Endometrium (tissue), 2 donors: ENCODE results near the gene PRKAG2.

Source experiments
- FAIRE-seq: peaks from 2 replicates; lab custom pipeline; 2012; peaks lifted over from hg19 to GRCh38; lab: Jason Lieb, UNC
- donor health status: control.
- donor health status: control.

PRKAG2 gene

DNA sequence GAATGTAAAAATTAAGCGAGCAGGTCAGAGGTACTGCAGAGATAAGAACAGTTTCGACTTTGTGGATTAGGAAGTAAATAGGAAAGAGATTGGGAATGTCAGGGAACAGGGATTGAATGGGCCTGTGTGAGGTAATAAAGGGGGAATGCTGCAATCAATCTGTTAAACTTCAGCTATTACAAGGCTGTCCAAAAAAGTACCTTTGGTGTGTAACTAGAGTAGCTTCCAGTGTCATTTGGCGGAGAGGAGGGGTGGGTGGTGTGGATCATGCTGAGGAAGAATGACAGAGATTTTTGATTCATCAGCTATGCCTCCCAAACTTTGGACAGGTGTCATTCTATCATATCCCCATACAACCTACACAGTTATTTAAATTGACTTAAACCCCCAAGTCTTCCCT is 229.0 kb downstream of the PRKAG2 start:
- no peak for FAIRE-seq

DNA sequence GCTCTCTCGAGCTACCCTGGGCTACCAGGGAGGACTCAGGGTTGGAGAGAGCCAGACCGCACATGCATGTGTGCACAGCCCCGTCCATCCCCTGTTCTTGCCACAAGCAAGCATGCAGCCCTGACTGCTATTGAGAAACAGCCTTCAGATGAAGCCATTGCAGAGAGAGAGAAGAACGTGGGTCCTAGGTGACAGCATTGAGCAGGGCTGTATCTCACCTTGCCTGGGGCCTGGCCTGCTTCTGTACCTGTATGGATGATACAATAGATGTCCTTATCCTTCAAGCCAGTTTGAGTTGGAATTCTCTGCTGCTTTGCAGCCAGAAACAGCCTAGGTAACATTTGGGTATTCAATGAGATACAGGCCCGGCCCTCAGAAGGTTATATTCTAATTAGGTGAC is 229.9 kb downstream of the PRKAG2 start:
- no peak for FAIRE-seq

DNA sequence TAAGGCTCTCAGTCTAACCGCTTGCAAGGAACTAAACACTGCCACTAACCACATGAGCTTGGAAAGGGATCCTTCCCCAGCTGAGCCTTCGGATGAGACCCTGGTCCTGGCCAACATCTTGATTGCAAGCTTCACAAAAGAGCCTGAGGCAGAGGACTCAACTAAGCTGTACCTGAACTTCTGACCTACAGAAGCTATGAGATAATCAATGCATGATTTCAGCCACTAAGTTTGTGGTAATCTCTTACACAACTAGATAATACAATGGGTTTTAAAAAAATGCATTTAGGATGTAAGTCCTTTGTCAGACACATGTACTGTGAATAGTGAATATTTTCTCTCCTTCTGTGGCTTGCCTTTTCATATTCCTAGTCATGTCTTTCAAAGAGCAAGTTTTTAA is 231.6 kb downstream of the PRKAG2 start:
- FAIRE-seq, result no peak

DNA sequence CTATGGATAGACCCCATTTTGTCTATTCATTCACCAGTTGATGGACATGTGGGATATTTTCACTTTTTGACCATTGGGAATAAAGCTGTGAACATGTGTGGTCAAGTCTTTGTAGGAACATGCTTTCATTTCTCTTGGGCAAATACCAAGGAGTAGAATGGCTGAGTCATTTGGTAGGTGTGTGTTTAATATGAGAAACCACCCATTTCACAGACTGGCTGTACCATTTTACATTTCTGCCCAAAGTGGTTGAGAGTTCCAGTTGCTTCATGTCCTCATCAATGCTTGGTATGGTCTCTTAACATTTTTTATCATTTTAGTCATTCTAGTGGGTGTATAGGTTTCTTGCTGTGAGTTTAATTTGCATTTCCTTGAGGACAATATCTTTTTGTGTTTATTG is 232.4 kb downstream of the PRKAG2 start:
- FAIRE-seq, result no peak

DNA sequence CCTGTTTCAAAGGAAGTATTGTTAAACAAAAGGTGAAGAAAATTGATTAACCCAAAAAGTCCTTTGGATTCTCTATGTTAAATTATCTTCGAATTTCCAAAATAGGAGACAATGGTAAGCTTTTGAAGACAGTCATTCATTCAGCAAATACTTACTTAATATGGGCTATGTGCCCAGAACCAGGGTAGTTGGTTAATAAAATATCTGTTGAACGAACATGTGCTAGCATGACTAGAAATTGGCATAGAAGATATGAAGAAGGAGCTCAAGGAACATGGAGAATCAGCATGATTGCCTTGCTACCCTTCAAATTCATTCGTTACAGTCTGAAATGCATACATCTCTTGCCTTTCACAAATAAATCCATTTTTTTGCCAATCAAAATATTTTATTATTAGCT is 234.2 kb downstream of the PRKAG2 start:
- FAIRE-seq, result no peak

DNA sequence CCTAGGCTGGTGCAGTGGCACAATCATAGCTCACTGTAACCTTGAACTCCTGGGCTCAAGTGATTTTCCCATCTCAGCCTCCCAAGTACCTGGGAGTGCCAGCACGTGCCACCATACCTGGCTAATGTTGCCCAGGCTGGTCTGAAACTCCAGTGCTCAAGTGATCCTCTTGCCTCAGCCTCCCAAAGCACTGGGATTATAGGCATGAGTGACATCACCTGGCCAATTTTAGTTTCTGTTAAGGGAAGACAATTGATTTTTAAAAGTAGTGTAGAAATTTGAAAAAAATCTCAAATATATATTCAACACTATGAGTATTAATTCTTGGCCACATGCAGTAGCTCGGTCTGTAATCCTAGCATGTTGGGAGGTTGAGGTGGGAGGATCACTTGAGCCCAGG is 235.3 kb downstream of the PRKAG2 start:
- no peak for FAIRE-seq

DNA sequence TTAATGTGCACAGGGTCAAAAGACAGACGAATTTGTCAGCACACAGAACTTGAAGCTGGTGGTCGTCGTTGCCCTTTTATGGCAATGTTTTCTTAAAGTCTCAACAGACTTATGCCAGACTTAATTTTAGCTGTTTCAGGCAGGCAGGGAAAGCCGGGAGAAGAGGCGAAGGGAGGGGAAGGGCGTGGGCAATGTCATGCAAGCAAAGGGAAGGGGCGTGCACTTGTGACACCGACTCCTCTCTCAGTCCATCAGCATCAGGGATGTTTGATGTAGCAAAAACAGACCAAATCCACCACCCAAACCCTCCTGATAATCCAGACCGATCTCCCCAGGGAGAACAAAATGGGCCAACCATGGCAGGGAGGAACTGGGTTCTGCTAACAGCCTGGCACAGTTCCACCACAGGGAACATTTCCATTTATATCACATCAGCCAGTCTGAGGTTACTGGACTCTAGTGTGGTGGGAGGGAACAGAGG is 239.1 kb downstream of the PRKAG2 start:
- FAIRE-seq, result no peak

DNA sequence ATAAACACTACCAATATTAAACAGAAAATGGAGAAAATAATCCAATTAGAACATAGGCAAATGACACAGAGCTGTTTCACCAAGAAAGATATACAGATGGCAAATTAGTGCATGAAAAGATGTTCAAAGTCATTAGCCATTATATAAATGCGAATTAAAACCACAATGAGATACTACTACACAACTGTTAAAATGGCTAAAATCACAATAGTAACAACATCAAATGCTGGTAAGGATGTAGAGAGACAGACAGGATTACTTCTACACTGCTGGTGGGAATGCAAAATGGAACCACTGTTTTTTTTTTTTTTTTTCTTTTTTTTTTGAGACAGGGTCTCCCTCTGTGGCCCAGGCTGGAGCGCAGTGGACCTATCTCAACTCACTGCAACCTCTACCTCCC is 242.3 kb downstream of the PRKAG2 start:
- FAIRE-seq, result no peak

DNA sequence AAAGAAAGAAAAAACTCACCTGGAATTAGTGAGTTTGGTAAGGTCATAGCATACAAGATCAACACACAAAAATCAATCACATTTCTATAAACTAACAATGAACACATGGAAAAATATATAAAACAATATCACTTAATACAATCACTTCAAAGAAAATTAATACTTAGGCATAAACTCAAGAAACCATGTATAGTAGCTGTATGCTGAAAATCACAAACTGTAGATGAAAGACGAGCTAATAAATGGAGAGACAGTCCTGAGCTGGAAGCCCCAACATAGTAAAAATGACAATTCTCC is 243.5 kb downstream of the PRKAG2 start:
- FAIRE-seq, result no peak

DNA sequence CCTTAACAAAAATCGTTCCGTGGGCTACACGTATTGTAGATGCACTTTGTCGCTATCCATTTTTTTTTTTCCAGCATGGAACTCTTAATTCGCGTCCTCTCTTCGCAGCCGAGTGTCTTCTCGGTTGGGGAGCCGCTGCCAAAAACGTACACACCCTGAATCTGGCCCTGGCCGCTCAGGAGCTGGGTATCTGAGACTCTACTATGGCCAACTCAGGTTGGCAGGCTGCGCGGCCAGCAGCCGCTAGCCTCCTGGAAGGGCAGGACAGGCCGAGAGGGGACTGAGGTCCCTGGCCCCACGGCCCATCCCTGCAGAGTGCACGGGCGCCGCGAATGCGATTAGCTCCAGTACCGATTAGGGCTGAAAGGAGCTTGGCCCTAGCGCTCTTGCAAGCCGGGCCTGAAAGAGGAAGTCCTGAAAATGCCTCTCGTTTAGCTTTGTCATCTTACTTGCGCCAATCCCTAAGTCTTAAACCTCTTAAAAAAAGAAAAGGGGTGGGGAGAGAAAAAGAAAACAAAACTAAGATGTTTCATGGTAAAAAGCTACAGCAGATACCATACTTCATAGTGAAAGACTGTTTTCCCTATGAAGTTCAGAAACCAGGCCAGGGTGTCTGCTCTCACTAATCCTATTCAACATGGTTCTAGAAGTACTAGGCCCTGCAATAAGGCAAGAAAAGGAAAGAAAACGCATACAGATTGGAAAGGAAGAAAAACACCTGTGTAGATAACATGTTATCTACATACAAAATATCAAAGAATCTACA is 244.0 kb downstream of the PRKAG2 start:
- no peak for FAIRE-seq

DNA sequence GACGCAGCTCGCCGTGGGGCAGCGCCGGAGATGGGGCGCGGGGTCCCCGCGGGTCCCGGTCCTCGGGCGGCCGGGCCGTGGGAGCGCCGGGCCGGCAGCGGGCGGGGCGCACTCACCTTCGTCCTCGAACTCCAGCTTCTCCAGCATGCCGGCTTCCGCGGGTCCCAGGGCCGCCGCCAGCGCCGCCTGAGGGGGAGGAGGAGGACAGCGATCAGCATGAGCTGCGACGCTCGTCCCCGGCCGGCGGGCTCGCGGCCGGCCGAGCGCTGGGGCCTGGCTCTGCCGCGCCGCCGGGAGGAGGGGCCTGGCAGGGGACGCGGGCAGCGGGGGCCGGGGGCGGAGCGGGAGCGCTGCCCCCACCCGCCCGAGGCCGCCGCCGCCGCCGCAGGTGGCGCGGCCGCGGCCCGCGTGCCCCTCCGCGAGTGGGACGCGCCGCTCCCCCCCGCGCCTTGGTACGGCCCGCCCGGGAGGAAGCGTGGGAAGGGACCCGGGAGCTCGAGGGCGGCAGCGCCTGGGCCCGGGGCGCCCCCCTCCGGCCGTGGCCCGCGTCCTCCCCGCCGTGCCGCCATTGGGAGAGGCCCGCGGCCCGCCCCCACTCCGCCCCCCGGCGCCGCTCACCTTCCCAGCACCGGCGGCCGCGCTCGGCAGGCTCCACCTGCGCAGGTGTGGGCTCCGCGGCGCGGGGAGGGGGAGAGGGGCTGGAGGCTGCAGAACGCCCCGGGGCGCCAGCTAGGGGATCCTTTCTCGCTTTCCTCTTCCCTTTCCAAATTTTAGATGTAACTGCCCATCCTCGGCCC is 244.8 kb downstream of the PRKAG2 start:
- FAIRE-seq, result no peak

DNA sequence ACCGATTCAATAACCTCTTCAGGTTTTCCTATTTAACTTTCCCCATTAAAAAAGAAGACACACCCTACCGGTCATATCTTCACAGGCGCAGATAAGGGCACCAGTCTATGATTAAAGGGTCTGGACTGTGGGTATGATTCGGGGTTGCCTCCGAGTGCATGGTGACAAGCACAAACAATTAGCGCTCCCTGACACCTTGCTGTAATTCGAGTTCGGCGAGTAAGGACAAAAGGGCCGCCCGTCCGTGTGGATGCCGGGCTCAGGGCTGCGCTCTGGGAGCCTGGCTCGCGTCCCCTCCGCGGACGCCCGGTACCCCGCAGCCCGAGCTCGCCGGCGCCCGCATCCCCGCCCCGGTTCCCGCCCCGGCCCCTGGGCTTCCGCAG is 245.4 kb downstream of the PRKAG2 start:
- no peak for FAIRE-seq

DNA sequence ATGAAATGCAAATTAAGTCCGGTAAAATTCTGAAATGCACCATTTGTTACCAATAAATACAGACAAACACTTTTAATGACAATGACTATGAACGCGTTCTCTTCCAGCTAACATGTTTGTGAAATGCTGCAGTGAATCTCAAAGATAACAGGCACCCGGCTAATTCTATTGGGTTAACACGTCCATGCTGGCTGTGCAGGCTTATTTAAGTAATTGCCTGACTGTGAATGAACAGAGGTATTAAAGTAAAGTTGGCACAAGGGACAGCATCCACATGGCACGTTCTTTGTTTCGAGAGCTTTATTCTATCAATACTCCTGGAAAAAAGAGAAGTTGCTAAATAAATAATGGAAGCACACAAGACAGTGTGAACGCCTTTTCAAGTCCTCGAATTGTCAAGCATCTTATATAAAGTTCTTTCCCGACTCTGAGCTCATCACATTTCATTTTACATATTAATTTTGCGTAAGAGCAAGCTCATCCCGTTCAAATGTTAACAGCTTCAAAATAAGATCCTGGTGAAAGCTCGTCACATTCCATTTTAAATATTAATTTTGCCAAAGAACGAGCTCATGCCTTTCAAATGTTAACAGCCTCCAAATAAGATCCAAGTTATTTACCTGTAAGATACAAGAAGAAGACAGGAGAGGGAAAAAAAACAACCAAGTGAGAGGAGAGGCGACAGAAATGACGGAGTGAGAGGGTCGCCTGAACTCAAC is 245.9 kb downstream of the PRKAG2 start:
- FAIRE-seq, result no peak

DNA sequence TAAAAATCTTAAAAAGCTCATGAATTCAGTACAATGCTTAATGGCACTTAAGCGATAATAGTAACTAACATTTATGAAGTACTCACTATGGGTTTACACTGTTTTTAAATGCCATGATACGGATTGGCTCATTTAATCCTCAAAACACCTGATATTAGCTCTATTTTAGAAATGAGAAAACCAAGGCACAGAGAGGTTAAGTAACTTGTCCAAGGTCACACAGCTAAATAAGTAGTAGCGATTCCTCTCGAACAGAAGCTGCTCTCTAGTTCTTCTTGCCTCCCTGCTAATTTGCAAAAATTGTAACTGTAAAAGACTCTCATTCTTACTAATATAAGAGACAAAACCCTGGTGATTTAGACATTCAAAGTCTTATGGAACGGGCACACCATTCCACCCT is 246.6 kb downstream of the PRKAG2 start:
- no peak for FAIRE-seq

DNA sequence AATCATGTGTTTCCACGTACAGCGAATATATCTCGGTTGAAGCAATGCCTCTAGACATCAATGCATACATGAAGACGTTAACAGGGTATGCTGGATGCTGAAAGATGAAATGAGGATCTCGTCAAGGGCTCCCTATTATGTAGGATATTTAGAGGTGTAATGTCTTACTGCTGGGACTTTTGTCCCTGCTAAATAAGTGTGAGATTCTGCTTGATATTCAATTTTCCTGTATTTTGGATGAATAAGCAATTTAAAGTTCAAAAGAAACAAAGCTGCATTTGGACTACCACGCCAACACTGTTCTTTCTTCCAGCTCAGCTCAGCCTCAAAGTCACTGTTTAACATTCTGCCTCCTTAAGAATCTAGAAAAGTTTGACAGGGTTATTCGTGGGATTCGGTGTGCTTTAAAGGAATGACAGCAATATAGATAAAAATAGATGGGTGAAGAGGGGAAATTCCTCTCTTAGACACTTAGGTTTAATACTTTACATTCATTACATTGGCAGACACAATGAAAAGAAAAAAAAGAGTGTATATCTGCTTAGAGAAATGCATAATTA is 247.1 kb downstream of the PRKAG2 start:
- no peak for FAIRE-seq

DNA sequence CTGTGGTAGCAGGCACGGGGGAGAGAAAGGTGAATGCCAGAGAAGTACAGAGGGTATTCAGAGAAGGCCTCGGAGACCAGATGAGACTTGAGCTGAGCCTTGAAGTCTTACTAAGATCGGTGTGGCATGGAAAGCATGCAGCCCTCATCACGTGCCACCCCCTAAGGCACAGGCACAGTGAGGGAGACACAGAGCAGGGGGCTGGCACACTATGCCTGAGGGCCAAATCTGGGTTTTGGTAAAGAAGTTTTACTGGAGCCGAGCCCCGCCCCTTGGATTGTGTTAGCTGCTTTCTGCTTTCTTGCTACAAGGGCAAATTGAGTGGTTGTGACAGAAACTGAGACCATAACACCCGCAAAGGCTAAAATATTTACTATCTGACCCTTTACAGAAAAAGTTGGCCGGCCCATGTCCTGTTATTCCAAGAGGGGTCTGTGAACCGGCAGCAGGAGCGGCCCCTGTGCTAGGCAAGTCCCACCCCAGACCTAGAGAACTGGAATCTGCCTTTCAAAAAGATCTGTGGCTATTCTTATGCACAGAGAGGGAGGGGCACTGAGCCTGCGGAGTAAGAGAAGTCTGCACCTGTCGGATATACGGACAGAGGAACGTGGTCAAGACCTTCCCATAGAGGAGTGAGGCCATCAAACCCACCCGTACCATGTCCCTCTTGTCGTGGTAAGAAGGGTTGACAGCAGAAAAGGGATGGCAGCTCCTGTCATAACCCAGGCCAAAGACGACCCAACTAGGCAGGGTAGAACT is 247.9 kb downstream of the PRKAG2 start:
- FAIRE-seq, result no peak

DNA sequence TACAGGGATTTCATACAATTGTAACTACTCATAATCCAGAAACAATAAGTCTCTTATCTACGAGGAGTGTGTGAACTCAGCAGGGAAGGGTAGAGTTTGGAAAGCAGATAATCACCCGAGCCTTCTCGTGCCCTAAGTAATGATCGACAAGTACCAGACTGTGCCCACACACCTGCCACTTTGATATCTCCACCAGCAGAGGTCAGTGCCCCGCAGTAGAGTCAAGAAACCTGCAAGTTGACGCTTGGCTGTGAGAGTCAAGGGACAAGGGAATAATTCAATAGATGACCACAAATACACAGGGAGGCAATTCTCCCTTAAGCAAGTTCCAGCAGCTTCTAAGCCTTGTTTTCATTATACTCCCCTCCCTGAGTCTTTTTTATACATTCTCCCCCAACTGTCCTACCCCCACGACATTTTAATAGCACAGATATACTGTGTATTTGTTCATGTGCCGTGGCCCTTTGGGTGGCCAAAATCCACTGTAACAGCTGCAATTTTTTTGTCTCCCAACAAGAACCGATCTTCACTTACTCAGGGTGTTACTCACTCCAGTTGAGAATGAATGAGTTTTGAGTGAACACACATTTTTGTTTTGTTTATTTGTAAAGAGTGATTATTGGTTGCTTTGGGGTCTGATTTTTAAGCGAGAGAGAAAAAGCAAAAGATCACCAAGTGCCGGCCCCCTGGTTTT is 250.3 kb downstream of the PRKAG2 start:
- no peak for FAIRE-seq

DNA sequence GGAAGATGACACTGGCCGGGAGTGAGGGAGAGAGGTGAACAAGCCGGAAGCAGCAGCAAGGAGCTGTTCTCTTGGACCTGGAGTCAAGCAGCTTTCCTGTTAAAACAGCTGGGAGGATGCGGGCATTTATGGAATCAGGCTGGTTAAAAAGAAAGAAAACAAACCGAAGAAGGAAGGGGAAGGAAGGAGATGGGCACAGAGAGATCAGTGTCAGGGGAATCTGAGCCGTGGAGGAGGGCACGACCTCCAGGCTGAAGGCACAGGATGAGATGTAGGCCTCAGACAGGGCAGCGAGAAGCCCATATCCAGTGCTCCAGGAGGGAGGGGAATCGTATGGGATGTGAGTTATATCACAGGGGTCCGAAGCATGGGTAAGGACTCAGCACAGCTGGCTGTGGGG is 251.3 kb downstream of the PRKAG2 start:
- FAIRE-seq, result no peak

DNA sequence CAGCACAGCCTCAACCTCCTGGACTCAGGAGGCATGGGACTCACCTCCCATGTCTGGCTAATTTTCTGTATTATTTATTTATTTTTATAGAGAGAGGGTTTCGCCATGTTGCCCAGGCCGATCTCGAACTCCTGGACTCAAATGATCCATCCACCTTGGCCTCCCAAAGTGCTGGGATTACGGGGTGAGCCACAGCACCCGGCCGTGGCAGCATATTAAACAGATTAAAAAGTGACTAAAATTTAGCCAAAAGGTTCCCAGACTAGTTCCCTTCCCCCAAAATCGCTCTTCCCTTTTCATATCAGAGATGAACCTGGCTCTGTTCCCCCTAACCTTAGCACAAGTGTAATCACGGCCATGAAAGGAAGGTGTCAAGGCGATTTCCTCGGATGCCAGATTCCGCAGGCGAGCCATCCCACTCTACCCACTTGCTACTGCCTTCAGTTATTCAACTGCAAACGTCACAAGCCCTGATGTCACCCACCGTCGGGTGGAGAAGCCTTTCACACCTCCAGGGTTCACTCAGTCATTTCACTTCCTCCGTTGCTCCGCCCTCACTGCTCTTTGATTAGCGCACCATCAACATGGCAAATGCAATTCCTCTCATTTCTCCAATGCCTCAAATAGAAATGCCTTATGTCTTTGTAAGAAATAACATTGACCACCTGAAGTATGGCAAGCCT is 252.5 kb downstream of the PRKAG2 start:
- no peak for FAIRE-seq

DNA sequence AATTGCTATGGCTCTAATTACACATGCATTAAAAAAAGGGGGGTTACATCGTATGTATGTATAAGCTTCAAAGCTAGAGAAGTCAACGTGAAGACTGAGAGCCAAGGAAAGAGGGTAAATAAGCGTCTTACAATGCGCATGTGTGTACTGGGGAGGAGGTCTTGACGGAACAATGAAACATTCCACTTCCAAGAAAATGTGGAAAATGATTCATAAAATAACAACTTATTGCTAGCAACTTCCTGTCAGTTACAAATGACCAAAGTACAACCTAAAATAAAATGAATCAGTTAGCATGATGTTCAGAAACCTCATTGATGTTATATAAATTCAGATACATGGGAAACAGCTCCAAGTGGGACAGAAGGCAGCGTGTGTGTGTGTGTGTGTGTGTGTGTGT is 253.1 kb downstream of the PRKAG2 start:
- no peak for FAIRE-seq

DNA sequence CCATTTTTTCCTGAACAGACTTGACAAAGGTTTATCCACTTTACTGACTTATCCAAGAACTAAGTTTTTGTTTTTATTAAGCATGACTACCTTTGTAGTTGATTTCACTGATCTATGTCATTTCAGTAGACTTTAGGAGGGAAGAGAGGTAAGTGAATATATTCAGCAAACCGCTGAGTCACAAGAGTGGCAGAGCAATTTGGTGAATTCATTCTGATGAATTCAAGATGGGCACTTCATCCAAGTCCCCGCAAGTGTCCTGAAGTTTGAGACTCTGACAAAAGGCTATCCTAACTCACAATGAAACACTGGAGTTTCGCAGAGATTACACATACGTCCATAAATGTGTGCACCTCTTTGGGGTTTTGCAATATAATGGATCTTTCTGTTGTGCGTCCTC is 255.0 kb downstream of the PRKAG2 start:
- FAIRE-seq, result no peak
